Liver (tissue), 9 donors: Measurements from ENCODE around the gene FABP3. TPM values are rescaled to one million over a fixed set of nuclear protein-coding genes. Genes with fewer than 3 reads are reported as not detected.

ENCODE experiments used
- DNase-seq: peaks from one replicate; pipeline ENCODE4 v3.0.0-alpha.2; 2017; ENCODE audit warnings: low spot score
- H3K27ac ChIP-seq, 2 donors: one replicate each; pipeline ENCODE4 v1.7.0; 2013; ENCODE audit warnings: inconsistent platforms in 2 of 2, low read length in 2 of 2, control low read depth in 1 of 2, low read depth in 1 of 2, mild to moderate bottlenecking in 1 of 2
- H3K27me3 ChIP-seq, 4 donors: one replicate each; pipeline versions ENCODE4 v1.6.1 to v1.7.0; 2013; ENCODE audit warnings: low read length in 3 of 4, inconsistent platforms in 1 of 4, mild to moderate bottlenecking in 1 of 4, moderate library complexity in 1 of 4; ENCODE audit not compliant: control insufficient read depth in 4 of 4, insufficient read depth in 4 of 4
- H3K36me3 ChIP-seq, 4 donors: one replicate each; pipeline versions ENCODE4 v1.6.1 to v1.7.0; 2013; ENCODE audit warnings: low read length in 3 of 4, mild to moderate bottlenecking in 3 of 4, low read depth in 1 of 4, moderate library complexity in 1 of 4; ENCODE audit not compliant: control insufficient read depth in 4 of 4, insufficient read depth in 3 of 4
- H3K4me1 ChIP-seq, 4 donors: one replicate each; pipeline versions ENCODE4 v1.6.1 to v1.7.0; 2013; ENCODE audit warnings: low read length in 3 of 4, mild to moderate bottlenecking in 3 of 4, moderate library complexity in 1 of 4; ENCODE audit not compliant: control insufficient read depth in 4 of 4, insufficient read depth in 4 of 4
- H3K4me3 ChIP-seq, 3 donors: one replicate each; pipeline versions ENCODE4 v1.6.1 to v1.7.0; 2013; ENCODE audit warnings: low read length in 3 of 3, control low read depth in 1 of 3, low read depth in 1 of 3, mild to moderate bottlenecking in 1 of 3
- H3K9ac ChIP-seq, 2 donors: one replicate each; pipeline ENCODE4 v1.7.0; 2013; ENCODE audit warnings: low read length in 2 of 2, mild to moderate bottlenecking in 2 of 2, moderate library complexity in 2 of 2, control low read depth in 1 of 2, low read depth in 1 of 2
- H3K9me3 ChIP-seq, 4 donors: one replicate each; pipeline versions ENCODE4 v1.6.1 to v1.7.0; 2013; ENCODE audit warnings: low read length in 3 of 4; ENCODE audit not compliant: control insufficient read depth in 4 of 4
- ATF3 ChIP-seq: IDR thresholded peaks from 2 replicates; pipeline ENCODE4 v1.6.1; 2016; ENCODE audit warnings: antibody characterized with exemption
- CTCF ChIP-seq: fragments of 150-350 bp; IDR thresholded peaks from 2 replicates; pipeline ENCODE4 v1.5.1; 2017; ENCODE audit warnings: improper control_type of control experiment, low read depth, low read length; ENCODE audit not compliant: missing input control
- EGR1 ChIP-seq, 2 donors: IDR thresholded peaks; 2 replicates each; pipeline ENCODE4 v1.6.1; 2016 to 2018; ENCODE audit warnings: antibody characterized with exemption in 2 of 2, low read depth in 2 of 2
- FOXA1 ChIP-seq: IDR thresholded peaks from 2 replicates; pipeline ENCODE4 v1.6.1; 2016; ENCODE audit warnings: antibody characterized with exemption
- FOXA2 ChIP-seq: IDR thresholded peaks from 2 replicates; pipeline ENCODE4 v1.6.1; 2016; ENCODE audit warnings: antibody characterized with exemption
- GABPA ChIP-seq, 2 donors: IDR thresholded peaks in 1 of 2; conservative IDR thresholded peaks in 1 of 2; 2 replicates each; pipeline ENCODE4 v1.6.1; 2016; ENCODE audit warnings: antibody characterized with exemption in 2 of 2, mild to moderate bottlenecking in 1 of 2, moderate library complexity in 1 of 2
- HNF4A ChIP-seq, 2 donors: conservative IDR thresholded peaks; 2 replicates each; pipeline ENCODE4 v1.6.1; 2016; ENCODE audit warnings: antibody characterized with exemption in 2 of 2, mild to moderate bottlenecking in 2 of 2
- HNF4G ChIP-seq: IDR thresholded peaks from 2 replicates; pipeline ENCODE4 v1.6.1; 2016; ENCODE audit warnings: antibody characterized with exemption
- JUND ChIP-seq, 2 donors: IDR thresholded peaks; 2 replicates each; pipeline ENCODE4 v1.6.1; 2016; ENCODE audit warnings: antibody characterized with exemption in 2 of 2
- MAX ChIP-seq: IDR thresholded peaks from 2 replicates; pipeline ENCODE4 v1.6.1; 2016; ENCODE audit warnings: antibody characterized with exemption
- NR2F2 ChIP-seq: IDR thresholded peaks from 2 replicates; pipeline ENCODE4 v1.6.1; 2016; ENCODE audit warnings: antibody characterized with exemption
- RAD21 ChIP-seq, 2 donors: IDR thresholded peaks; 2 replicates each; pipeline ENCODE4 v1.6.1; 2016; ENCODE audit warnings: antibody characterized with exemption in 2 of 2, mild to moderate bottlenecking in 2 of 2
- REST ChIP-seq: IDR thresholded peaks from 2 replicates; pipeline ENCODE4 v1.6.1; 2016; ENCODE audit warnings: antibody characterized with exemption, mild to moderate bottlenecking
- RXRA ChIP-seq, 2 donors: IDR thresholded peaks; 2 replicates each; pipeline ENCODE4 v1.6.1; 2017 to 2018; ENCODE audit warnings: antibody characterized with exemption in 2 of 2, mild to moderate bottlenecking in 1 of 2
- SP1 ChIP-seq: IDR thresholded peaks from 2 replicates; pipeline ENCODE4 v1.6.1; 2018; ENCODE audit warnings: antibody characterized with exemption, mild to moderate bottlenecking
- TAF1 ChIP-seq: conservative IDR thresholded peaks from 2 replicates; pipeline ENCODE4 v1.6.1; 2016; ENCODE audit warnings: antibody characterized with exemption, mild to moderate bottlenecking
- YY1 ChIP-seq: IDR thresholded peaks from 2 replicates; pipeline ENCODE4 v1.6.1; 2016; ENCODE audit warnings: antibody characterized with exemption, mild to moderate bottlenecking
- ZBTB33 ChIP-seq: IDR thresholded peaks from 2 replicates; pipeline ENCODE4 v1.6.1; 2016; ENCODE audit warnings: antibody characterized with exemption
- WGBS: extraction: QIAGEN DNeasy Blood & Tissue Kit; methylation state at CpG from one replicate; pipeline ENCODE4 v1.1.7; 2013; 5-methylcytosine and 5-hydroxymethylcytosine counted together
- polyA plus RNA-seq, 2 donors: library from polyadenylated mRNA; stranded (reverse) in 1 of 2; unstranded in 1 of 2; fragments of 200-250 nt in 1 of 2; fragments of >200 nt in 1 of 2; fragmentation: Nextera tagmentation in 1 of 2; extraction: Ambion mirVana in 1 of 2; gene quantifications; one replicate each; pipeline versions ENCODE4 v1.2.1 to v1.2.3, GENCODE V29; 2013 to 2015
- total RNA-seq, 2 donors: library from RNA; depleted of rRNA; stranded (reverse); fragments of >200 nt; gene quantifications; one replicate each; pipeline ENCODE4 v1.2.3, GENCODE V29; 2014
- donor health status: healthy.
- donor health status: healthy.
- donor health status: healthy.
- donor health status: healthy.
- donor health status: healthy.

The FABP3 gene
- total and polyA plus RNA-seq, 4 donors, result 2.8 to 28.2 (median 5.2) TPM

- no peak for DNase-seq
- WGBS, result 93% methylated on average over 2 of the region's 2 CpGs
- no peaks in the 10 kb centered on the region for H3K27me3 ChIP-seq
- H3K27ac ChIP-seq, result peak overlapping the region; percentile 84 to 96
- no peak overlapping the region for H3K4me3 ChIP-seq
- H3K9me3 ChIP-seq, result no peaks in the 10 kb centered on the region
- no peak overlapping the region for H3K9ac ChIP-seq
- peaks cover 12 to 49% (median 28%) of the 10 kb centered on the region in 4 donors for H3K4me1 ChIP-seq
- TF ChIP-seq RXRA (IDR thresholded peaks at IDR 0.05) (no peak), TAF1 (no peak), HNF4A (conservative IDR thresholded peaks at IDR 0.05) (no peak), REST (no peak), CTCF (no peak), FOXA1 (no peak), ZBTB33 (no peak), SP1 (no peak), ATF3 (no peak), JUND (IDR thresholded peaks at IDR 0.05) (no peak), GABPA (IDR thresholded peaks at IDR 0.05 in 1 of 2, conservative IDR thresholded peaks at IDR 0.05 in 1 of 2) (no peak), RAD21 (IDR thresholded peaks at IDR 0.05) (no peak), NR2F2 (no peak), MAX (no peak), EGR1 (IDR thresholded peaks at IDR 0.05; ENCODE audit: low read depth in 2 of 2) (no peak), FOXA2 (no peak), YY1 (no peak), HNF4G (no peak)
- H3K36me3 ChIP-seq, result no peaks in the 10 kb centered on the region
Observed at GRCh38 chr1:31415658-31416057, 42.8 kb upstream of the FABP3 start.
